ENCODE measurements around the gene TPRN.

DNA sequence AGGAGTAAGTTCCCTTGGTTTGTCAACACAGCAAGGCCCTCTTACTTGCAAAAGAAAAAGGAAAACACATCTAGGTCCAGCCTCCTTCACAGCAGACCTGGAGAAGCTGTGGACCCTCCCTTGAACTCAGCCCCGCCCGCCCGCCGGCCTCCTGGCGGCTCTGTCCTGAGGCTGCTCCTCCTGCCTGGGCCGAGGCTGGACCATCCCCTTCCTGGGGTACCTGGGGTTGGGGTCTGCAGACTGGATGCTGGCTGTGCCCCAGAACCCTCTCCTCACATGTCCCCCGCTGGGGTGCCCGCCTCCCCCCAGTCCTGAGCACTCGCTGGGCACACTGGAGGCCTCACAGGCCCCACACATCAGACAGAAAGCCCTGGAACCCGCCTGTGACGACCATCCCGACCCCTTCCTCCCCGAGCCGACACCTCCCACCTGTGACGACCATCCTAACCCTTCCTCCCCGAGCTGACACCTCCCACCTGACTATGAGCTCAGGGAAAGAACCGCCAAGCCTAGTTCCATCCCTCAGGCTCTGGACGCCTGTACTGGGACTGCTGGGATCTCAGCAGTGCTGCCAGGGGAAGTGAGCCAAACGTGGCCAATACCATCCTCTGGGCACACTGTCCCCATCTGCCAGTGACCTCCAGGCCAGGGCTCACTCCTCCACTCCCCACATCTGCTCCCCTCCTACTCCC lies 21.5 kb downstream of the TPRN start:
- TF ChIP-seq POLR2A (IDR thresholded peaks at IDR 0.05) (no peak), EP300 (IDR thresholded peaks at IDR 0.05) (no peak), POLR2AphosphoS5 (IDR thresholded peaks at IDR 0.05) (no peak)
- TF ChIP-seq, protein P1, sequence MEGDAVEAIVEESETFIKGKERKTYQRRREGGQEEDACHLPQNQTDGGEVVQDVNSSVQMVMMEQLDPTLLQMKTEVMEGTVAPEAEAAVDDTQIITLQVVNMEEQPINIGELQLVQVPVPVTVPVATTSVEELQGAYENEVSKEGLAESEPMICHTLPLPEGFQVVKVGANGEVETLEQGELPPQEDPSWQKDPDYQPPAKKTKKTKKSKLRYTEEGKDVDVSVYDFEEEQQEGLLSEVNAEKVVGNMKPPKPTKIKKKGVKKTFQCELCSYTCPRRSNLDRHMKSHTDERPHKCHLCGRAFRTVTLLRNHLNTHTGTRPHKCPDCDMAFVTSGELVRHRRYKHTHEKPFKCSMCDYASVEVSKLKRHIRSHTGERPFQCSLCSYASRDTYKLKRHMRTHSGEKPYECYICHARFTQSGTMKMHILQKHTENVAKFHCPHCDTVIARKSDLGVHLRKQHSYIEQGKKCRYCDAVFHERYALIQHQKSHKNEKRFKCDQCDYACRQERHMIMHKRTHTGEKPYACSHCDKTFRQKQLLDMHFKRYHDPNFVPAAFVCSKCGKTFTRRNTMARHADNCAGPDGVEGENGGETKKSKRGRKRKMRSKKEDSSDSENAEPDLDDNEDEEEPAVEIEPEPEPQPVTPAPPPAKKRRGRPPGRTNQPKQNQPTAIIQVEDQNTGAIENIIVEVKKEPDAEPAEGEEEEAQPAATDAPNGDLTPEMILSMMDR (IDR thresholded peaks at IDR 0.05): no peak

Data from sigmoid colon (tissue), 4 donors.